ENCODE data around the gene GHRHR. TPM values are rescaled to one million over a fixed set of nuclear protein-coding genes. Genes with fewer than 3 reads are reported as not detected.

GHRHR gene
- polyA plus RNA-seq, 3 donors = not detected

- Histone ChIP-seq H3K4me2 (replicated peaks; ENCODE audit: extremely low read depth, low read length, poor library complexity, severe bottlenecking) (no peak overlapping the region), H3K36me3 (replicated peaks in 1 of 2; ENCODE audit: control insufficient read depth in 1 of 2, insufficient read depth in 2 of 2, low read length in 2 of 2) (no peaks in the 10 kb centered on the region), H3K27me3 (ENCODE audit: control insufficient read depth in 2 of 2, insufficient read depth in 2 of 2, low read length in 2 of 2) (no peaks in the 10 kb centered on the region), H3K4me1 (ENCODE audit: control insufficient read depth in 1 of 2, insufficient read depth in 2 of 2, low read length in 2 of 2) (no peaks in the 10 kb centered on the region), H3K27ac (ENCODE audit: low read depth in 1 of 2, low read length in 2 of 2) (no peak overlapping the region), H3K9ac (ENCODE audit: insufficient read depth, low read length, poor library complexity, severe bottlenecking) (no peak overlapping the region), H4K20me1 (ENCODE audit: insufficient read depth, low read length) (no peaks in the 10 kb centered on the region), H2AFZ (ENCODE audit: insufficient read depth, low read depth, low read length, poor library complexity, severe bottlenecking) (no peak overlapping the region), H3K4me3 (replicated peaks in 1 of 3; ENCODE audit: low read depth in 2 of 3, low read length in 3 of 3) (no peak overlapping the region), H3K79me2 (ENCODE audit: insufficient read depth, low read length) (no peaks in the 10 kb centered on the region), H3K9me3 (replicated peaks in 1 of 2; ENCODE audit: control insufficient read depth in 1 of 2, insufficient read depth in 1 of 2, low read length in 2 of 2) (peaks cover 0 to 7% of the 10 kb centered on the region in 2 donors)
- no peak overlapping the region for H3K27ac Mint-ChIP-seq
- H3K27me3 Mint-ChIP-seq (ENCODE audit: low read depth in 3 of 3) = peaks cover 0 to 5% (median 0%) of the 10 kb centered on the region in 3 donors
- H3K9me3 Mint-ChIP-seq = peaks cover 2 to 16% (median 6%) of the 10 kb centered on the region in 7 donors
- intact Hi-C loops (cut with micrococcal nuclease) = no loop called here
- H3K36me3 Mint-ChIP-seq = no peaks in the 10 kb centered on the region
- no peaks in the 10 kb centered on the region for H3K4me1 Mint-ChIP-seq
- no peak overlapping the region for H3K4me3 Mint-ChIP-seq
- no peak for DNase-seq
- no peak for TF ChIP-seq CTCF (IDR thresholded peaks at IDR 0.05)
- WGBS (ENCODE audit: insufficient coverage) = 99% methylated on average over 10 of the region's 19 CpGs
Observed at GRCh38 chr7:30923009-30923773, 40.6 kb upstream of the GHRHR start.

- H3K36me3 ChIP-seq (replicated peaks in 1 of 2; ENCODE audit: control insufficient read depth in 1 of 2, insufficient read depth in 2 of 2, low read length in 2 of 2) = no peaks in the 10 kb centered on the region
- Mint-ChIP-seq H3K4me1 (no peaks in the 10 kb centered on the region), H3K27ac (no peak overlapping the region), H3K27me3 (ENCODE audit: low read depth in 3 of 3) (peaks cover 0 to 5% (median 0%) of the 10 kb centered on the region in 3 donors), H3K9me3 (peaks cover 3 to 16% (median 6%) of the 10 kb centered on the region in 7 donors), H3K4me3 (no peak overlapping the region), H3K36me3 (no peaks in the 10 kb centered on the region)
- no peak overlapping the region for H3K4me2 ChIP-seq (replicated peaks; ENCODE audit: extremely low read depth, low read length, poor library complexity, severe bottlenecking)
- WGBS (ENCODE audit: insufficient coverage) = 92% methylated on average over 7 of the region's 13 CpGs
- H3K9ac ChIP-seq (ENCODE audit: insufficient read depth, low read length, poor library complexity, severe bottlenecking) = no peak overlapping the region
- H3K79me2 ChIP-seq (ENCODE audit: insufficient read depth, low read length) = no peaks in the 10 kb centered on the region
- TF ChIP-seq CTCF (IDR thresholded peaks at IDR 0.05) = no peak
- intact Hi-C loops (cut with micrococcal nuclease) = no loop called here
- no peak overlapping the region for H3K4me3 ChIP-seq (replicated peaks in 1 of 3; ENCODE audit: low read depth in 2 of 3, low read length in 3 of 3)
- no peak for DNase-seq
- no peaks in the 10 kb centered on the region for H4K20me1 ChIP-seq (ENCODE audit: insufficient read depth, low read length)
- H3K9me3 ChIP-seq (replicated peaks in 1 of 2; ENCODE audit: control insufficient read depth in 1 of 2, insufficient read depth in 1 of 2, low read length in 2 of 2) = peaks cover 0 to 7% of the 10 kb centered on the region in 2 donors
- no peak overlapping the region for H2AFZ ChIP-seq (ENCODE audit: insufficient read depth, low read depth, low read length, poor library complexity, severe bottlenecking)
- H3K27ac ChIP-seq (ENCODE audit: low read depth in 1 of 2, low read length in 2 of 2) = no peak overlapping the region
- H3K27me3 ChIP-seq (ENCODE audit: control insufficient read depth in 2 of 2, insufficient read depth in 2 of 2, low read length in 2 of 2) = no peaks in the 10 kb centered on the region
- no peaks in the 10 kb centered on the region for H3K4me1 ChIP-seq (ENCODE audit: control insufficient read depth in 1 of 2, insufficient read depth in 2 of 2, low read length in 2 of 2)
Observed at GRCh38 chr7:30923774-30924413, 39.9 kb upstream of the GHRHR start.

Data from CD14-positive monocyte (primary cell).